Measurements from ENCODE around the gene PON1.

The PON1 gene

GRCh38 chr7:95316588-95316987 lies 7.7 kb downstream of the PON1 start:
- DNase-seq = no peak

- DNase-seq = no peak
Observed at GRCh38 chr7:95312561-95312960, 11.8 kb downstream of the PON1 start.

GRCh38 chr7:95311389-95311788 lies 12.9 kb downstream of the PON1 start:
- DNase-seq = no peak

- DNase-seq = no peak
Observed at GRCh38 chr7:95309951-95310350, 14.4 kb downstream of the PON1 start.

GRCh38 chr7:95304990-95305389 lies 19.3 kb downstream of the PON1 start:
- no peak for DNase-seq

GRCh38 chr7:95303013-95303905 lies 21.1 kb downstream of the PON1 start:
- no peak for DNase-seq

- no peak for DNase-seq
Observed at GRCh38 chr7:95298091-95298490, 26.2 kb downstream of the PON1 start.

- DNase-seq = no peak
Observed at GRCh38 chr7:95297041-95297440, 27.3 kb downstream of the PON1 start.

GRCh38 chr7:95296456-95296855 lies 27.9 kb downstream of the PON1 start:
- DNase-seq = no peak

- DNase-seq = no peak
Observed at GRCh38 chr7:95295397-95295796, 28.9 kb downstream of the PON1 start.

GRCh38 chr7:95290166-95290830 lies 34.0 kb downstream of the PON1 start:
- no peak for DNase-seq

- no peak for DNase-seq
Observed at GRCh38 chr7:95286096-95286495, 38.2 kb downstream of the PON1 start.

- no peak for DNase-seq
Observed at GRCh38 chr7:95279417-95279816, 44.9 kb downstream of the PON1 start.

- DNase-seq = no peak
Observed at GRCh38 chr7:95276114-95276513, 48.2 kb downstream of the PON1 start.

GRCh38 chr7:95269640-95270039 lies 54.7 kb downstream of the PON1 start:
- DNase-seq = no peak

GRCh38 chr7:95267754-95268153 lies 56.6 kb downstream of the PON1 start:
- no peak for DNase-seq

- no peak for DNase-seq
Observed at GRCh38 chr7:95265634-95266033, 58.7 kb downstream of the PON1 start.

- DNase-seq = no peak
Observed at GRCh38 chr7:95264363-95264891, 59.9 kb downstream of the PON1 start.

GRCh38 chr7:95263785-95264362 lies 60.5 kb downstream of the PON1 start:
- DNase-seq = no peak

- no peak for DNase-seq
Observed at GRCh38 chr7:95262875-95263274, 61.5 kb downstream of the PON1 start.

GRCh38 chr7:95261895-95262415 lies 62.4 kb downstream of the PON1 start:
- DNase-seq = no peak

- DNase-seq = no peak
Observed at GRCh38 chr7:95255691-95256090, 68.6 kb downstream of the PON1 start.

GRCh38 chr7:95253986-95254385 lies 70.3 kb downstream of the PON1 start:
- DNase-seq = no peak

- no peak for DNase-seq
Observed at GRCh38 chr7:95251966-95252365, 72.4 kb downstream of the PON1 start.
